Measurements from ENCODE around the gene PDLIM4.

Gene PDLIM4

GRCh38 chr5:132301344-132302271 lies 44.1 kb downstream of the PDLIM4 start:
- H3K27me3 ChIP-seq = no peaks in the 10 kb centered on the region
- no peaks in the 10 kb centered on the region for H3K9me3 ChIP-seq
- H3K27ac ChIP-seq = peak overlapping the region; percentile 74
- peak overlapping the region in 1 of 2 experiments; percentile 1 for H3K4me3 ChIP-seq (ENCODE audit: low read depth in 1 of 2, low read length in 1 of 2)
- H3K36me3 ChIP-seq = peaks cover 26% of the 10 kb centered on the region
- TF ChIP-seq CTCF (IDR thresholded peaks at IDR 0.05) = no peak
- peaks cover 57 to 61% of the 10 kb centered on the region in 2 experiments for H3K4me1 ChIP-seq (ENCODE audit: control insufficient read depth in 1 of 2, insufficient read depth in 1 of 2, low read depth in 1 of 2, low read length in 1 of 2)

GRCh38 chr5:132302413-132302812 lies 44.9 kb downstream of the PDLIM4 start:
- no peak for TF ChIP-seq CTCF (IDR thresholded peaks at IDR 0.05)
- no peak overlapping the region for H3K4me3 ChIP-seq (ENCODE audit: low read depth in 1 of 2, low read length in 1 of 2)
- peaks cover 49 to 54% of the 10 kb centered on the region in 2 experiments for H3K4me1 ChIP-seq (ENCODE audit: control insufficient read depth in 1 of 2, insufficient read depth in 1 of 2, low read depth in 1 of 2, low read length in 1 of 2)
- H3K27ac ChIP-seq = peak overlapping the region; percentile 74
- no peaks in the 10 kb centered on the region for H3K9me3 ChIP-seq
- H3K36me3 ChIP-seq = peaks cover 26% of the 10 kb centered on the region
- no peaks in the 10 kb centered on the region for H3K27me3 ChIP-seq

GRCh38 chr5:132303589-132303988 lies 46.1 kb downstream of the PDLIM4 start:
- H3K27me3 ChIP-seq = no peaks in the 10 kb centered on the region
- H3K27ac ChIP-seq = peak overlapping the region; percentile 13
- H3K9me3 ChIP-seq = no peaks in the 10 kb centered on the region
- peaks cover 47 to 53% of the 10 kb centered on the region in 2 experiments for H3K4me1 ChIP-seq (ENCODE audit: control insufficient read depth in 1 of 2, insufficient read depth in 1 of 2, low read depth in 1 of 2, low read length in 1 of 2)
- TF ChIP-seq CTCF (IDR thresholded peaks at IDR 0.05) = no peak
- peaks cover 26% of the 10 kb centered on the region for H3K36me3 ChIP-seq
- no peak overlapping the region for H3K4me3 ChIP-seq (ENCODE audit: low read depth in 1 of 2, low read length in 1 of 2)

GRCh38 chr5:132305420-132305819 lies 47.9 kb downstream of the PDLIM4 start:
- H3K4me3 ChIP-seq (ENCODE audit: low read depth in 1 of 2, low read length in 1 of 2) = no peak overlapping the region
- TF ChIP-seq CTCF (IDR thresholded peaks at IDR 0.05) = no peak
- no peaks in the 10 kb centered on the region for H3K9me3 ChIP-seq
- peaks cover 35% of the 10 kb centered on the region for H3K36me3 ChIP-seq
- no peaks in the 10 kb centered on the region for H3K27me3 ChIP-seq
- peaks cover 36 to 48% of the 10 kb centered on the region in 2 experiments for H3K4me1 ChIP-seq (ENCODE audit: control insufficient read depth in 1 of 2, insufficient read depth in 1 of 2, low read depth in 1 of 2, low read length in 1 of 2)
- no peak overlapping the region for H3K27ac ChIP-seq

GRCh38 chr5:132308701-132309100 lies 51.2 kb downstream of the PDLIM4 start:
- peak overlapping the region; percentile 57 for H3K27ac ChIP-seq
- no peak for TF ChIP-seq CTCF (IDR thresholded peaks at IDR 0.05)

More at GRCh38 chr5:132308701-132309100, 51.2 kb downstream of the PDLIM4 start:
- H3K4me3 ChIP-seq (ENCODE audit: low read depth in 1 of 2, low read length in 1 of 2) = no peak overlapping the region
- H3K4me1 ChIP-seq (ENCODE audit: control insufficient read depth in 1 of 2, insufficient read depth in 1 of 2, low read depth in 1 of 2, low read length in 1 of 2) = peaks cover 23 to 28% of the 10 kb centered on the region in 2 experiments
- no peaks in the 10 kb centered on the region for H3K27me3 ChIP-seq
- H3K36me3 ChIP-seq = peaks cover 34% of the 10 kb centered on the region
- no peaks in the 10 kb centered on the region for H3K9me3 ChIP-seq

Measured in neutrophil (primary cell).